Effector CD8-positive, alpha-beta T cell (primary cell): ENCODE data around the gene SHISA3.

Source experiments
- DNase-seq: peaks from one replicate; lab custom pipeline; 2025; lab: John Stamatoyannopoulos, UW

The SHISA3 gene

DNA sequence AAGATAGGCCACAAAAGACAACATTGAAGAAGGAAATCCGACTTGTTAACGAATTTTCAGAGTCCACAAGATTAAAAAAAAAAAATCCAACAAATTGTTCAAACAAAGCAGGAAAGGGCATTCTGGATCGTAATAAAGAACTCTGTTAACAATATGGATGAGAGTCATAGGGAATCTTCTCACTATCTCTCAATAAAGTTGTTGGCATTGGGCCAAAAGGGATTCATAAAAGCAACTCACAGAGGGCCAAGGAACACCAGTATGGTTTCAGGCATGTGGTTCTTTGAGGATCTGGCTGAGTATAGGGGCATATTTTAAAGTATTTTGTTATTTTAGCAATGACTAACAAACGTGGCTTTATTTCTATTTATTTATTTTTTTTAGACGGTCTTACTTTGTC is 49.5 kb downstream of the SHISA3 start:
- no peak for DNase-seq
